Right lobe of liver (tissue), 4 donors: Measurements from ENCODE around the gene WIPF2.

Source experiments
- CTCF ChIP-seq, 4 donors: fragments of 200-600 bp in 3 of 4; fragments of 450-650 bp in 1 of 4; IDR thresholded peaks; one replicate each; pipeline versions ENCODE4 v1.5.1 to v1.8.0; 2016 to 2022; ENCODE audit warnings: antibody characterized with exemption in 4 of 4, mild to moderate bottlenecking in 2 of 4
- POLR2A ChIP-seq: fragments of 450-650 bp; IDR thresholded peaks from one replicate; pipeline ENCODE4 v1.6.1; 2017; ENCODE audit warnings: antibody characterized with exemption, mild to moderate bottlenecking
- donor health status: DM: no; HTN: no; CAD: no.
- donor health status: DM: no; HTN: no; CAD: no.
- donor health status: DM: no; HTN: yes; CAD: no.

- TF ChIP-seq CTCF (IDR thresholded peaks at IDR 0.05), result no peak
- no peak for TF ChIP-seq POLR2A
These were observed 47.8 kb downstream of the WIPF2 start for GRCh38 chr17:40266882-40267281.
